Coronary artery (tissue), 2 donors: ENCODE results near the gene CENPU.
A peak's percentile ranks its signal among the peaks of the same experiment; 100 is the strongest.
"Not testable (repeated sequence)": the region's sequence is repeated elsewhere in the genome, so short reads cannot be mapped to it uniquely, and the experiment has no call there.

ENCODE experiments used
- DNase-seq: peaks from one replicate; pipeline ENCODE4 v3.0.0-alpha.2; 2017; ENCODE audit warnings: low spot score
- H3K27ac ChIP-seq, 2 donors: fragments of 200-600 bp; sonication (generic); one replicate each; pipeline ENCODE4 v1.5.1; 2016 to 2019
- H3K4me3 ChIP-seq: fragments of 200-600 bp; sonication (generic); 2 replicates; pipeline ENCODE4 v1.5.1; 2016; ENCODE audit warnings: mild to moderate bottlenecking, moderate library complexity
- TF ChIP-seq, protein P1 (sequence below): fragments of 200-600 bp; sonication (generic); IDR thresholded peaks from one replicate; pipeline ENCODE4 v1.5.1; 2019; ENCODE audit warnings: antibody characterized with exemption

The CENPU gene

GRCh38 chr4:184733654-184734524, at the start of gene CENPU:
Gene CENPU, minus strand, starts transcription at chr4:184734096. Its CDS starts 34 bp downstream, at chr4:184734062.
- peak within 1 kb of the TSS; percentile 22 to 74 for H3K27ac ChIP-seq
- peak; percentile 98 for DNase-seq

DNA sequence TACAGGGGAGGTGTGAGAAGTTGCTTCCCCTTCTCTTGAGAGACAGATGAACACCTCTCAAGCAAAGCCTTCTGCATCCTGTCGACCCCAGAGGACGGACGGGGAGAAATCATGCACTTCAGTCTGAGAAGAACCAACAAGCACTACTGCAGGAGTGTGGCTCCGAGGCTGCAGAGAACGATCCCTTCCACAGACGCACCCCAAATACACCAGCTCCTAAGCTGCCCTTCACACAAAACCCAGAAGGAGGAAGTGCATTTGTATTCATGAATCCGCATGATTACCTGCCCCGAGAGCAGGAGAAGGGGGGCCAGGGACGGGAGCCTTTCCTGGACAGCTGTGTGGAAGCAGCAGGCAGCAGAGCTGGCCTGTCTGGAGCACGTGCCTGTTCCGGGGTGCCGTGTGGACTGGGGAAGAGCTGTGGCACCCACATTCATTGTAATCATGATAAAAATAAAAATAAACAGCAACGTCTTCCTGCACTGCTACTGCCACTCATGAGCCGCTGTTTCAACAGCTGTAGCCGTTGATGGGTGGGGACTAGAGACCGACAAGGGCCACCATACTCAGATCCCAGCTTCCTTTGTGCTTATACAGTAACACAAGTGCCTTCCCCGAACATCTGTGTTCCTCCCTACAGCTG, 49.0 kb upstream of the CENPU start:
- TF ChIP-seq, protein P1, sequence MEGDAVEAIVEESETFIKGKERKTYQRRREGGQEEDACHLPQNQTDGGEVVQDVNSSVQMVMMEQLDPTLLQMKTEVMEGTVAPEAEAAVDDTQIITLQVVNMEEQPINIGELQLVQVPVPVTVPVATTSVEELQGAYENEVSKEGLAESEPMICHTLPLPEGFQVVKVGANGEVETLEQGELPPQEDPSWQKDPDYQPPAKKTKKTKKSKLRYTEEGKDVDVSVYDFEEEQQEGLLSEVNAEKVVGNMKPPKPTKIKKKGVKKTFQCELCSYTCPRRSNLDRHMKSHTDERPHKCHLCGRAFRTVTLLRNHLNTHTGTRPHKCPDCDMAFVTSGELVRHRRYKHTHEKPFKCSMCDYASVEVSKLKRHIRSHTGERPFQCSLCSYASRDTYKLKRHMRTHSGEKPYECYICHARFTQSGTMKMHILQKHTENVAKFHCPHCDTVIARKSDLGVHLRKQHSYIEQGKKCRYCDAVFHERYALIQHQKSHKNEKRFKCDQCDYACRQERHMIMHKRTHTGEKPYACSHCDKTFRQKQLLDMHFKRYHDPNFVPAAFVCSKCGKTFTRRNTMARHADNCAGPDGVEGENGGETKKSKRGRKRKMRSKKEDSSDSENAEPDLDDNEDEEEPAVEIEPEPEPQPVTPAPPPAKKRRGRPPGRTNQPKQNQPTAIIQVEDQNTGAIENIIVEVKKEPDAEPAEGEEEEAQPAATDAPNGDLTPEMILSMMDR, result no peak
- DNase-seq, result no peak
- H3K27ac ChIP-seq, result no peak overlapping the region
- H3K4me3 ChIP-seq, result no peak overlapping the region

More at GRCh38 chr4:184733654-184734524, at the start of gene CENPU:
- TF ChIP-seq, protein P1, result no peak
- H3K4me3 ChIP-seq, result peak within 1 kb of the TSS; percentile 76

DNA sequence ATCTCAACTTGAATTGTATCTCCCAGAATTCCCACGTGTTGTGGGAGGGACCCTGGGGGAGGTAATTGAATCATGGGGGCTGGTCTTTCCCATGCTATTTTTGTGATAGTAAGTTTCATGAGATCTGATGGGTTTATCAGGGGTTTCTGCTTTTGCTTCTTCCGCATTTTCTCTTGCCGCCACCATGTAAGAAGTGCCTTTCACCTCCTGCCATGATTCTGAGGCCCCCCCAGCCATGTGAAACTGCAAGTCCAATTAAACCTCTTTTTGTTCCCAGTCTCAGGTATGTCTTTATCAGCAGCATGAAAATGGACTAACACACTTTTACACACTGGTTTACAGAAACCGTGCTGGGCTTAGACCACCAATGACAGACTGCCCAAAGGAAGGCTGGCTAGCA, 45.3 kb upstream of the CENPU start:
- H3K27ac ChIP-seq, DNase-seq, H3K4me3 ChIP-seq: not testable (repeated sequence)

GRCh38 chr4:184778325-184778724, 44.4 kb upstream of the CENPU start:
- no peak for DNase-seq
- Histone ChIP-seq H3K4me3 (no peak overlapping the region), H3K27ac (no peak overlapping the region)
- TF ChIP-seq, protein P1, result no peak

- Histone ChIP-seq H3K27ac (no peak overlapping the region), H3K4me3 (no peak overlapping the region)
- no peak for DNase-seq
- TF ChIP-seq, protein P1, result no peak
These were observed 42.9 kb upstream of the CENPU start for GRCh38 chr4:184776821-184777220.

DNA sequence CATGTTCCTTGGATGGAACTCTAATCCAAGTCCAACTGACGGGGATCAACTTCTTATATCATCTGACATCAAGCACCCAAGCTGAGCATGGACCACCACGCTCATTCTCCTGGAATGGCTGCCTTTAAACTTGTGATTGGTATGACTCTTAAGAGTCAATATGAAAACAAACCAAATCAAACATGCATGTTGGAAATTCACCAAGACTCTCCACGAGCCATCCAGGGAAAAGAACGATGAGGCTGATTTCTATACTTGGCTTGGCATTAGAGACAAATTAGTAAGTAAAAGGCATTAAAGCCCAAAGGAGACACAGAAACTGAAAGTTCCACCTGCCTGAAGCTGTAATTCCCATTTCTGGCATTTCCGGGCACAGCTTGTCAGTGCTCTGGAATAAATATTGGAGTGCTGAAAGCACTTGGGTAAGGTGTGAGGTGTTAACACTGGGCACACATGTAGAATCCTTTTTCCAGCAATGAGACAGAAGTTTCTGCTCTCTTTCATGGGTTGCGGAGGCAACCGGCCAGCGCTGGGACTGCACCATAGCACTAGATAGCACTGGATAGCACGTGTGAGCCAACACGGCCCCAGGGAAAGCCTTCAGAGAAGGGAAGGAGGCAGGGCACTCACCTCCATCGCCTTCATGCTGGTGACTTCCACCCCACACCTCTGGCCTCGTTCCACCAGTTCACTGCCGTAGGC, 42.1 kb upstream of the CENPU start:
- TF ChIP-seq, protein P1, result no peak
- Histone ChIP-seq H3K4me3 (no peak overlapping the region), H3K27ac (no peak overlapping the region)
- DNase-seq, result no peak

- no peak overlapping the region for H3K27ac ChIP-seq
- H3K4me3 ChIP-seq, result no peak overlapping the region
- DNase-seq, result no peak
- TF ChIP-seq, protein P1, result no peak
These were observed 40.3 kb upstream of the CENPU start for GRCh38 chr4:184774152-184774551.
